ENCODE measurements around the gene VRK1. TPM values are rescaled to one million over a fixed set of nuclear protein-coding genes. Genes with fewer than 3 reads are reported as not detected.

Gene VRK1
- total RNA-seq, 1 experiment from 2014 or later, result 67.3 TPM

DNA sequence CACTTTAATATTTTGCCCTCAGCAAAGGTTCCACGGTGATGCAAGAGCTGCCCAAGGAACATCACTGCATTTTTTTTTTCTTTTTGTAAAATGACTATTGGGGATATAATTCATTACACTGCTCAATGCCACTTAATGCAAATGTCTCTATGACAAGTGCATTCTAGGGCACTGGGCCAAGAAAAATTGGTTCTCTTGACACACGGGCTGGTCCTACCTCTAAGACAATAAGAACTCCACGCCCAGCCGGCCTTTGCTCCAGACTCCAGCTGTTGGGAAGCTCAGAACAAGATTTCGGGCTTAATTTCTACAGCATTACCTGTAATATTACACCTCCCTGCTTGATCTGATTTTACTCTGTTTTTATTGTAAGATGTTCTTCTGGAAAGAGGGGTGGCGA, 48.8 kb upstream of the VRK1 start (continued):
- no peak for TF ChIP-seq ZMAT4 (CRISPR knock-in tag; IDR thresholded peaks at IDR 0.05)
- TF ChIP-seq ZNF281 (CRISPR knock-in tag; IDR thresholded peaks at IDR 0.05), result no peak
- no peak for TF ChIP-seq FOXJ3 (CRISPR knock-in tag; IDR thresholded peaks at IDR 0.05; ENCODE audit: borderline replicate concordance)

- DNase-seq (ENCODE audit: low spot score) (no peak), ATAC-seq (no peak)
- Mint-ChIP-seq H3K27me3 (ENCODE audit: low read depth) (no peaks in the 10 kb centered on the region), H3K4me1 (no peaks in the 10 kb centered on the region), H3K27ac (no peak overlapping the region), H3K36me3 (no peaks in the 10 kb centered on the region), H3K4me3 (no peak overlapping the region), H3K9me3 (no peaks in the 10 kb centered on the region)
- ChIA-PET POLR2A (interaction anchor here (0.6 kb wide), 1 partner anchor 63 kb away, joined by 5 read pairs; no protein-coding TSS in a partner anchor), CTCF (no interaction called here)
- TF ChIP-seq, protein P1, sequence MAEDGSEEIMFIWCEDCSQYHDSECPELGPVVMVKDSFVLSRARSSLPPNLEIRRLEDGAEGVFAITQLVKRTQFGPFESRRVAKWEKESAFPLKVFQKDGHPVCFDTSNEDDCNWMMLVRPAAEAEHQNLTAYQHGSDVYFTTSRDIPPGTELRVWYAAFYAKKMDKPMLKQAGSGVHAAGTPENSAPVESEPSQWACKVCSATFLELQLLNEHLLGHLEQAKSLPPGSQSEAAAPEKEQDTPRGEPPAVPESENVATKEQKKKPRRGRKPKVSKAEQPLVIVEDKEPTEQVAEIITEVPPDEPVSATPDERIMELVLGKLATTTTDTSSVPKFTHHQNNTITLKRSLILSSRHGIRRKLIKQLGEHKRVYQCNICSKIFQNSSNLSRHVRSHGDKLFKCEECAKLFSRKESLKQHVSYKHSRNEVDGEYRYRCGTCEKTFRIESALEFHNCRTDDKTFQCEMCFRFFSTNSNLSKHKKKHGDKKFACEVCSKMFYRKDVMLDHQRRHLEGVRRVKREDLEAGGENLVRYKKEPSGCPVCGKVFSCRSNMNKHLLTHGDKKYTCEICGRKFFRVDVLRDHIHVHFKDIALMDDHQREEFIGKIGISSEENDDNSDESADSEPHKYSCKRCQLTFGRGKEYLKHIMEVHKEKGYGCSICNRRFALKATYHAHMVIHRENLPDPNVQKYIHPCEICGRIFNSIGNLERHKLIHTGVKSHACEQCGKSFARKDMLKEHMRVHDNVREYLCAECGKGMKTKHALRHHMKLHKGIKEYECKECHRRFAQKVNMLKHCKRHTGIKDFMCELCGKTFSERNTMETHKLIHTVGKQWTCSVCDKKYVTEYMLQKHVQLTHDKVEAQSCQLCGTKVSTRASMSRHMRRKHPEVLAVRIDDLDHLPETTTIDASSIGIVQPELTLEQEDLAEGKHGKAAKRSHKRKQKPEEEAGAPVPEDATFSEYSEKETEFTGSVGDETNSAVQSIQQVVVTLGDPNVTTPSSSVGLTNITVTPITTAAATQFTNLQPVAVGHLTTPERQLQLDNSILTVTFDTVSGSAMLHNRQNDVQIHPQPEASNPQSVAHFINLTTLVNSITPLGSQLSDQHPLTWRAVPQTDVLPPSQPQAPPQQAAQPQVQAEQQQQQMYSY (CRISPR knock-in tag; IDR thresholded peaks at IDR 0.05), result no peak
- no peak for TF ChIP-seq NFYB (CRISPR knock-in tag; conservative IDR thresholded peaks at IDR 0.05; ENCODE audit: low read depth)
- no peak for TF ChIP-seq TEAD1 (CRISPR knock-in tag; IDR thresholded peaks at IDR 0.05)
- TF ChIP-seq ZMAT4 (CRISPR knock-in tag; IDR thresholded peaks at IDR 0.05), result no peak
- TF ChIP-seq, protein P2, sequence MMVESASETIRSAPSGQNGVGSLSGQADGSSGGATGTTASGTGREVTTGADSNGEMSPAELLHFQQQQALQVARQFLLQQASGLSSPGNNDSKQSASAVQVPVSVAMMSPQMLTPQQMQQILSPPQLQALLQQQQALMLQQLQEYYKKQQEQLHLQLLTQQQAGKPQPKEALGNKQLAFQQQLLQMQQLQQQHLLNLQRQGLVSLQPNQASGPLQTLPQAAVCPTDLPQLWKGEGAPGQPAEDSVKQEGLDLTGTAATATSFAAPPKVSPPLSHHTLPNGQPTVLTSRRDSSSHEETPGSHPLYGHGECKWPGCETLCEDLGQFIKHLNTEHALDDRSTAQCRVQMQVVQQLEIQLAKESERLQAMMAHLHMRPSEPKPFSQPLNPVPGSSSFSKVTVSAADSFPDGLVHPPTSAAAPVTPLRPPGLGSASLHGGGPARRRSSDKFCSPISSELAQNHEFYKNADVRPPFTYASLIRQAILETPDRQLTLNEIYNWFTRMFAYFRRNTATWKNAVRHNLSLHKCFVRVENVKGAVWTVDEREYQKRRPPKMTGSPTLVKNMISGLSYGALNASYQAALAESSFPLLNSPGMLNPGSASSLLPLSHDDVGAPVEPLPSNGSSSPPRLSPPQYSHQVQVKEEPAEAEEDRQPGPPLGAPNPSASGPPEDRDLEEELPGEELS (CRISPR knock-in tag; IDR thresholded peaks at IDR 0.05), result no peak
- no peak for TF ChIP-seq GABPB1 (CRISPR knock-in tag; IDR thresholded peaks at IDR 0.05)
- no peak for TF ChIP-seq ELF4 (CRISPR knock-in tag; IDR thresholded peaks at IDR 0.05; ENCODE audit: low read depth)
- no peak for TF ChIP-seq FOXP1 (CRISPR knock-in tag; IDR thresholded peaks at IDR 0.05; ENCODE audit: borderline replicate concordance)
- TF ChIP-seq JUN (CRISPR knock-in tag; IDR thresholded peaks at IDR 0.05), result no peak
- TF ChIP-seq CTCF (IDR thresholded peaks at IDR 0.05), result no peak
- TF ChIP-seq, protein P3, sequence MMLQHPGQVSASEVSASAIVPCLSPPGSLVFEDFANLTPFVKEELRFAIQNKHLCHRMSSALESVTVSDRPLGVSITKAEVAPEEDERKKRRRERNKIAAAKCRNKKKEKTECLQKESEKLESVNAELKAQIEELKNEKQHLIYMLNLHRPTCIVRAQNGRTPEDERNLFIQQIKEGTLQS (CRISPR knock-in tag; conservative IDR thresholded peaks at IDR 0.05), result no peak
- TF ChIP-seq, protein P4, sequence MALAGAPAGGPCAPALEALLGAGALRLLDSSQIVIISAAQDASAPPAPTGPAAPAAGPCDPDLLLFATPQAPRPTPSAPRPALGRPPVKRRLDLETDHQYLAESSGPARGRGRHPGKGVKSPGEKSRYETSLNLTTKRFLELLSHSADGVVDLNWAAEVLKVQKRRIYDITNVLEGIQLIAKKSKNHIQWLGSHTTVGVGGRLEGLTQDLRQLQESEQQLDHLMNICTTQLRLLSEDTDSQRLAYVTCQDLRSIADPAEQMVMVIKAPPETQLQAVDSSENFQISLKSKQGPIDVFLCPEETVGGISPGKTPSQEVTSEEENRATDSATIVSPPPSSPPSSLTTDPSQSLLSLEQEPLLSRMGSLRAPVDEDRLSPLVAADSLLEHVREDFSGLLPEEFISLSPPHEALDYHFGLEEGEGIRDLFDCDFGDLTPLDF (CRISPR knock-in tag; IDR thresholded peaks at IDR 0.05), result no peak
- TF ChIP-seq ZNF317 (CRISPR knock-in tag; IDR thresholded peaks at IDR 0.05; ENCODE audit: borderline replicate concordance, low read depth), result no peak
- TF ChIP-seq, protein P5, sequence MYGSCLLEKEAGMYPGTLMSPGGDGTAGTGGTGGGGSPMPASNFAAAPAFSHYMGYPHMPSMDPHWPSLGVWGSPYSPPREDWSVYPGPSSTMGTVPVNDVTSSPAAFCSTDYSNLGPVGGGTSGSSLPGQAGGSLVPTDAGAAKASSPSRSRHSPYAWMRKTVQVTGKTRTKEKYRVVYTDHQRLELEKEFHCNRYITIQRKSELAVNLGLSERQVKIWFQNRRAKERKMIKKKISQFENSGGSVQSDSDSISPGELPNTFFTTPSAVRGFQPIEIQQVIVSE (CRISPR knock-in tag; IDR thresholded peaks at IDR 0.05; ENCODE audit: borderline replicate concordance), result no peak
- no peak for TF ChIP-seq ZNF138 (CRISPR knock-in tag; conservative IDR thresholded peaks at IDR 0.05)
- no peak for TF ChIP-seq ZNF423 (CRISPR knock-in tag; IDR thresholded peaks at IDR 0.05)
- TF ChIP-seq, protein P6, sequence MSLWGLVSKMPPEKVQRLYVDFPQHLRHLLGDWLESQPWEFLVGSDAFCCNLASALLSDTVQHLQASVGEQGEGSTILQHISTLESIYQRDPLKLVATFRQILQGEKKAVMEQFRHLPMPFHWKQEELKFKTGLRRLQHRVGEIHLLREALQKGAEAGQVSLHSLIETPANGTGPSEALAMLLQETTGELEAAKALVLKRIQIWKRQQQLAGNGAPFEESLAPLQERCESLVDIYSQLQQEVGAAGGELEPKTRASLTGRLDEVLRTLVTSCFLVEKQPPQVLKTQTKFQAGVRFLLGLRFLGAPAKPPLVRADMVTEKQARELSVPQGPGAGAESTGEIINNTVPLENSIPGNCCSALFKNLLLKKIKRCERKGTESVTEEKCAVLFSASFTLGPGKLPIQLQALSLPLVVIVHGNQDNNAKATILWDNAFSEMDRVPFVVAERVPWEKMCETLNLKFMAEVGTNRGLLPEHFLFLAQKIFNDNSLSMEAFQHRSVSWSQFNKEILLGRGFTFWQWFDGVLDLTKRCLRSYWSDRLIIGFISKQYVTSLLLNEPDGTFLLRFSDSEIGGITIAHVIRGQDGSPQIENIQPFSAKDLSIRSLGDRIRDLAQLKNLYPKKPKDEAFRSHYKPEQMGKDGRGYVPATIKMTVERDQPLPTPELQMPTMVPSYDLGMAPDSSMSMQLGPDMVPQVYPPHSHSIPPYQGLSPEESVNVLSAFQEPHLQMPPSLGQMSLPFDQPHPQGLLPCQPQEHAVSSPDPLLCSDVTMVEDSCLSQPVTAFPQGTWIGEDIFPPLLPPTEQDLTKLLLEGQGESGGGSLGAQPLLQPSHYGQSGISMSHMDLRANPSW (CRISPR knock-in tag; conservative IDR thresholded peaks at IDR 0.05; ENCODE audit: low read depth), result no peak
These were observed 45.7 kb upstream of the VRK1 start for GRCh38 chr14:96751505-96751904.

Data from WTC11 (cell line).